ENCODE measurements around the gene TP53I11. TPM values are rescaled to one million over a fixed set of nuclear protein-coding genes. Genes with fewer than 3 reads are reported as not detected.

The TP53I11 gene
- total RNA-seq, 1 donor: 47.8 TPM

DNA sequence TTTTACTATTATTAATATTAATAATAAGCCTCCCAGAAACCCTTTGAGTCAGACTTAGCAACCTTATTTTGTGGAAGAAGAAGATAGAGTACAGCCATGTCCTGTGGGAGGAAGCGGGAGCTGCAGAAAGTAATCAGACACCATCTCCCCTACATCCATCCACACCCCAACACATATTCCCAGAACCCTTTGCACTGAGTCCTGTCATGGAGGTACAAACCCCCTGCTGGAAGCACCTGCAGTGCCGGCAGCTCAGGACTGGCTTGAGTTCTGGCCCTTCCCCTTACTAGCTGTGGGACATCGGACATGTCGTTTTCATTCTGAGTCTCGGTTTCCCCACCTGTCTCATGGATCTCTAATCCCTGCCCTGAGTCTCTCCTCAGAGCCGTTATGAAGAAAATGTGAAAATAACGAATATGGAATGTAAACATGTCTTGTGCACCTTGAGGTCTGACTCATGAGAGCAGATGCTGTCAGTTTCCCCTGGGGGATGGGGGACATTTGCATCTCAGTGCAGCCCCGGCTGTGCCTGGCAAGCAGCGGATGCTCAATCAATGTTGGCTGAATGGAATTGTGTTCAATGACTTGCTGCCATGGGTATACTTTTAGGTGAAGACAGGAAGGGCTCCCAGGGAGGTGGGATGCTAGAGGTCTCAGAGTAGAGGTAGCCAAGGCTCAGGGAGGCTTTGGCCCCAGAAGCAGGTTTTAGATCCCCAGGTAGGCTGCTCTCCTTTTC lies 45.4 kb downstream of the TP53I11 start:
- H3K4me1 ChIP-seq (ENCODE audit: insufficient read depth, low read length): no peaks in the 10 kb centered on the region
- H3K79me2 ChIP-seq (ENCODE audit: insufficient read depth, low read length): no peaks in the 10 kb centered on the region
- H4K20me1 ChIP-seq (ENCODE audit: insufficient read depth, low read length): no peaks in the 10 kb centered on the region
- H3K27ac ChIP-seq (ENCODE audit: low read depth, low read length): no peak overlapping the region
- DNase-seq (ENCODE audit: insufficient read length, low spot score, missing footprints): no peak
- TF ChIP-seq, protein P1, sequence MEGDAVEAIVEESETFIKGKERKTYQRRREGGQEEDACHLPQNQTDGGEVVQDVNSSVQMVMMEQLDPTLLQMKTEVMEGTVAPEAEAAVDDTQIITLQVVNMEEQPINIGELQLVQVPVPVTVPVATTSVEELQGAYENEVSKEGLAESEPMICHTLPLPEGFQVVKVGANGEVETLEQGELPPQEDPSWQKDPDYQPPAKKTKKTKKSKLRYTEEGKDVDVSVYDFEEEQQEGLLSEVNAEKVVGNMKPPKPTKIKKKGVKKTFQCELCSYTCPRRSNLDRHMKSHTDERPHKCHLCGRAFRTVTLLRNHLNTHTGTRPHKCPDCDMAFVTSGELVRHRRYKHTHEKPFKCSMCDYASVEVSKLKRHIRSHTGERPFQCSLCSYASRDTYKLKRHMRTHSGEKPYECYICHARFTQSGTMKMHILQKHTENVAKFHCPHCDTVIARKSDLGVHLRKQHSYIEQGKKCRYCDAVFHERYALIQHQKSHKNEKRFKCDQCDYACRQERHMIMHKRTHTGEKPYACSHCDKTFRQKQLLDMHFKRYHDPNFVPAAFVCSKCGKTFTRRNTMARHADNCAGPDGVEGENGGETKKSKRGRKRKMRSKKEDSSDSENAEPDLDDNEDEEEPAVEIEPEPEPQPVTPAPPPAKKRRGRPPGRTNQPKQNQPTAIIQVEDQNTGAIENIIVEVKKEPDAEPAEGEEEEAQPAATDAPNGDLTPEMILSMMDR (IDR thresholded peaks at IDR 0.05; ENCODE audit: extremely low read depth, low read depth, low read length): no peak
- peaks cover 6% of the 10 kb centered on the region for H3K27me3 ChIP-seq (ENCODE audit: insufficient read depth, low read length)
- H3K36me3 ChIP-seq (ENCODE audit: insufficient read depth, low read length): no peaks in the 10 kb centered on the region
- no peaks in the 10 kb centered on the region for H3K9me3 ChIP-seq (ENCODE audit: low read depth, low read length)
- no peak overlapping the region for H3K4me3 ChIP-seq (ENCODE audit: insufficient read depth, low read length)
- no peak overlapping the region for H3K4me2 ChIP-seq (ENCODE audit: insufficient read depth, low read length)
- H2AFZ ChIP-seq (ENCODE audit: low read length): no peak overlapping the region

DNA sequence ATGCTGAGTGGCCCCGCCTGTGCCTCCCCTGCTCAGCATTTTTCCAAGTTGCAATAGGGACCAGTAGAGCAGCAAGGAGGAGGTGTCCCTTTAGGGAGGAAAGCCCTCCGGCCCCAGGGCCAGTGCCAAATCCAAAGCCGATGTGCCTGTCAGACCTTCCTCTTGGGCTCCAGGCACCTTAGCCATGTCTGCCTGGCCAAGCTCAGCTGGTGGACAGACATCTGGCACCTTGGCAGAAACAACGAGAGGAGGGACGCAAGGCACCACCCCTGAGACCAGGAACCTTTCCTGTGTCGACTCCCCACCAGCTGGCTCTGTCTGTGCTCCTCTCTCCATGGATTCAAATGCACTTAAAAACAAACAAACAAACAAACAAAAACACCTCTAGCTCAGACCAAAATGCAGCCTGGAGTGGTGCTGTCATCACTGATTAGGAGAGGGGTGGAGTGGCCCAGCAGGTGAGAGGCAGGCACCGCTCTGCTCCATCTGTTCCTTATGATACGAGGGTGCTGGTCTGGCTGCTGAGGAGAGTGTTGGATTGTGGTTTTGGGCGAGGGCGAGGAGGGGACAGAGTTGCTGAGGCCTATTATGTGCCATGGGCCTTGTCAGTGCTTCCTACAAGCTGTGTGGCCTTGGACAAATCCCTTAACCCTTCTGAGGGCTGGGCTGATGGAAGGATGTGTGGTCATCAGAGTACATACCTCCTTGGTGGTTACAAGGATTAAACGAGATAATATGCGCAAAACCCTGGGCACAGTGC lies 46.2 kb downstream of the TP53I11 start:
- H3K4me1 ChIP-seq (ENCODE audit: insufficient read depth, low read length): no peaks in the 10 kb centered on the region
- TF ChIP-seq, protein P1 (IDR thresholded peaks at IDR 0.05; ENCODE audit: extremely low read depth, low read depth, low read length): no peak
- H3K4me2 ChIP-seq (ENCODE audit: insufficient read depth, low read length): no peak overlapping the region
- H3K9me3 ChIP-seq (ENCODE audit: low read depth, low read length): no peaks in the 10 kb centered on the region
- H3K79me2 ChIP-seq (ENCODE audit: insufficient read depth, low read length): no peaks in the 10 kb centered on the region
- peak; percentile 79 for DNase-seq (ENCODE audit: insufficient read length, low spot score, missing footprints)
- no peak overlapping the region for H2AFZ ChIP-seq (ENCODE audit: low read length)
- H3K4me3 ChIP-seq (ENCODE audit: insufficient read depth, low read length): no peak overlapping the region
- H4K20me1 ChIP-seq (ENCODE audit: insufficient read depth, low read length): no peaks in the 10 kb centered on the region
- H3K36me3 ChIP-seq (ENCODE audit: insufficient read depth, low read length): no peaks in the 10 kb centered on the region
- H3K27ac ChIP-seq (ENCODE audit: low read depth, low read length): no peak overlapping the region
- peaks cover 6% of the 10 kb centered on the region for H3K27me3 ChIP-seq (ENCODE audit: insufficient read depth, low read length)

GRCh38 chr11:44903518-44903917 lies 47.2 kb downstream of the TP53I11 start:
- Histone ChIP-seq H3K36me3 (ENCODE audit: insufficient read depth, low read length) (no peaks in the 10 kb centered on the region), H3K9me3 (ENCODE audit: low read depth, low read length) (no peaks in the 10 kb centered on the region), H3K79me2 (ENCODE audit: insufficient read depth, low read length) (no peaks in the 10 kb centered on the region), H3K4me2 (ENCODE audit: insufficient read depth, low read length) (no peak overlapping the region), H3K27ac (ENCODE audit: low read depth, low read length) (no peak overlapping the region), H4K20me1 (ENCODE audit: insufficient read depth, low read length) (no peaks in the 10 kb centered on the region), H2AFZ (ENCODE audit: low read length) (no peak overlapping the region), H3K4me3 (ENCODE audit: insufficient read depth, low read length) (no peak overlapping the region), H3K4me1 (ENCODE audit: insufficient read depth, low read length) (no peaks in the 10 kb centered on the region), H3K27me3 (ENCODE audit: insufficient read depth, low read length) (peaks cover 6% of the 10 kb centered on the region)
- DNase-seq (ENCODE audit: insufficient read length, low spot score, missing footprints): peak; percentile 72
- TF ChIP-seq, protein P1 (IDR thresholded peaks at IDR 0.05; ENCODE audit: extremely low read depth, low read depth, low read length): no peak

DNA sequence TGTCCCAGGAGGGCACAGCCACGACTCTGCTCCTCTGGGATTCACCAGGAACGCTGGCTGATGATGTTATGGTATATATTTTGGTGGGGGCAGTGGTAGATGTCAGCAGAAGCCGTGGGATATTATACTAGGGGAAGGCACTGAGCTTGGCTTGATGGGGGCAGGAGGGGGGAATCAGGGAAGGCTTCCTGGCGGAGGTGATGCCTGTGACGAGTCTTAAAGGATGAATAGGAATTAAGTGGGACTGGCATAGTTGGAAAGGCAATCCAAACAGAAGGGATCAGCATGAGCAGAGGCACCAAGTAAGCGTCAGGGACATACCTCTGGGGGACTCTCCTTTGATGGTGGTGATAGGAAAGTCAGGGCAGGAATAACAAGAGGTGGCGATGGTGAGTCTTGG lies 47.6 kb downstream of the TP53I11 start:
- Histone ChIP-seq H3K4me2 (ENCODE audit: insufficient read depth, low read length) (no peak overlapping the region), H3K9me3 (ENCODE audit: low read depth, low read length) (no peaks in the 10 kb centered on the region), H3K27me3 (ENCODE audit: insufficient read depth, low read length) (peaks cover 6% of the 10 kb centered on the region), H3K4me1 (ENCODE audit: insufficient read depth, low read length) (no peaks in the 10 kb centered on the region), H2AFZ (ENCODE audit: low read length) (no peak overlapping the region), H3K36me3 (ENCODE audit: insufficient read depth, low read length) (no peaks in the 10 kb centered on the region), H3K79me2 (ENCODE audit: insufficient read depth, low read length) (no peaks in the 10 kb centered on the region), H3K4me3 (ENCODE audit: insufficient read depth, low read length) (no peak overlapping the region), H4K20me1 (ENCODE audit: insufficient read depth, low read length) (no peaks in the 10 kb centered on the region), H3K27ac (ENCODE audit: low read depth, low read length) (no peak overlapping the region)
- no peak for DNase-seq (ENCODE audit: insufficient read length, low spot score, missing footprints)
- TF ChIP-seq, protein P1 (IDR thresholded peaks at IDR 0.05; ENCODE audit: extremely low read depth, low read depth, low read length): no peak
